ENCODE measurements around the gene LHPP. TPM values are rescaled to one million over a fixed set of nuclear protein-coding genes. Genes with fewer than 3 reads are reported as not detected.

Gene LHPP
- total RNA-seq, 1 donor from 2014 or later = 15.2 TPM

GRCh38 chr10:124508070-124508667 is 46.5 kb downstream of the LHPP start:
- H3K27ac Mint-ChIP-seq = no peak overlapping the region
- no peak for TF ChIP-seq CTCF (IDR thresholded peaks at IDR 0.05; ENCODE audit: unreplicated experiment)
- no peaks in the 10 kb centered on the region for H3K4me1 Mint-ChIP-seq (ENCODE audit: low read depth)
- H3K4me3 Mint-ChIP-seq (ENCODE audit: low read depth) = no peak overlapping the region
- DNase-seq (ENCODE audit: low spot score, unreplicated experiment) = no peak
- H3K9me3 Mint-ChIP-seq (ENCODE audit: low read depth) = no peaks in the 10 kb centered on the region
- H3K36me3 Mint-ChIP-seq (ENCODE audit: insufficient read depth) = peaks cover 2% of the 10 kb centered on the region
- no peaks in the 10 kb centered on the region for H3K27me3 Mint-ChIP-seq

GRCh38 chr10:124508907-124509454 is 47.4 kb downstream of the LHPP start:
- TF ChIP-seq CTCF (IDR thresholded peaks at IDR 0.05; ENCODE audit: unreplicated experiment) = no peak
- Mint-ChIP-seq H3K4me3 (ENCODE audit: low read depth) (no peak overlapping the region), H3K36me3 (ENCODE audit: insufficient read depth) (peaks cover 2% of the 10 kb centered on the region), H3K9me3 (ENCODE audit: low read depth) (no peaks in the 10 kb centered on the region), H3K27ac (no peak overlapping the region), H3K4me1 (ENCODE audit: low read depth) (no peaks in the 10 kb centered on the region), H3K27me3 (peaks cover 2% of the 10 kb centered on the region)
- no peak for DNase-seq (ENCODE audit: low spot score, unreplicated experiment)

DNA sequence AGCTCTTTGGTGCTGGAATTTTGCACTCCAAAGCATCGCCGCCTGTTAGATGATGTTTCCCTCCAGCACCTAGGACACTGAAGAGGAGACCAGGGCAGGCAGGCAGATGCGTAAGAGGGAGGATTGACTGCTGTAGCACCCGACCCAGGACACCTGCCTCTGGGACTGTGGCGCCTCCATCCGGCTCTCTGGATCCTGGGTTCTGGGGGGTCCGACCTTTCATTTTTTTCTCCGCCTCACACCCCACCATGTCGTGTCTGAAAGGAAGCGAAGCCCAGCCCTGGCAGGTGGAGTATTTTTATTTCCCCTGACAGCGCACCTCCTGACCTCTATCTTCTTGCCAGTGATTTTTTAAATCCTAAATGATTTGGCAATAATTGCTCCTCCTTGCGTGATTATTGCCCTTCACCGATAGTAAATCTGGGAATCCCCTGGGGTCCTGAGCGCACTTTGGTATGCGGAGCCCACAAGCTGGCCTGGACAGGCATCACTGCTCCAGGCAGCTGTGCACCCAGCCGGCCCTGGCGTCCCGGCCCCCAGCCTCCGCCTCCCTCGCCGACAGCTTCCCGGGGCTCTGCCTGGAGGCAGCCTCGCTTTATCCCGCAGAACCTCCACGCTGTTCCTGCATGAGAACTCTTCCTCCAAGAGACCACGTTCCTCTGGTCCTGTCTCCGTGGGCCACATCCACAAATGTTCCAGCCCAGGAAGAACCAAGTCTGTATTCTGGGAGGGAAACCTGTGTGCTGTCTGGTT is 48.4 kb downstream of the LHPP start:
- H3K27me3 Mint-ChIP-seq = peaks cover 10% of the 10 kb centered on the region
- H3K4me1 Mint-ChIP-seq (ENCODE audit: low read depth) = no peaks in the 10 kb centered on the region
- H3K36me3 Mint-ChIP-seq (ENCODE audit: insufficient read depth) = peaks cover 2% of the 10 kb centered on the region
- no peak overlapping the region for H3K4me3 Mint-ChIP-seq (ENCODE audit: low read depth)
- DNase-seq (ENCODE audit: low spot score, unreplicated experiment) = no peak
- H3K9me3 Mint-ChIP-seq (ENCODE audit: low read depth) = no peaks in the 10 kb centered on the region
- H3K27ac Mint-ChIP-seq = no peak overlapping the region
- TF ChIP-seq CTCF (IDR thresholded peaks at IDR 0.05; ENCODE audit: unreplicated experiment) = no peak

DNA sequence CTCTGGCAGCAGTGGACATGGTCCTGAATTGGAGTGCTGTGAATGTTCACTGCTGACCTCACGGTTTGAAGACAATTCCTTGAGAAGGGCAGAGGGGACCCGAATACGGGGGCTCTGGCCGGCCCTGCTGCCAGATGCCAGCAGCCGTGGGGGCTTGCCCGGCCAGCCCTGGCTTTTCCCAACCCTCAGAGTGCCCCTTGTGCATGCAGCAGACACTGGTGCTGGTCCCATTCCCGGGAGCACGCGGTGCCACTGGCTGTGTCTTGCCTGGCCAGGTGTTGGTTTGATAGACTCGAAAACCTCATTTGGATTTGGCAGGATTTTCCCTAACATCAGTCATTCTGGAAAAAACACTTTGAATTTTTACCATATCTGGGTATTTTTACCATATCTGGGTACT is 49.1 kb downstream of the LHPP start:
- Mint-ChIP-seq H3K4me1 (ENCODE audit: low read depth) (no peaks in the 10 kb centered on the region), H3K4me3 (ENCODE audit: low read depth) (no peak overlapping the region), H3K9me3 (ENCODE audit: low read depth) (no peaks in the 10 kb centered on the region), H3K27me3 (peaks cover 17% of the 10 kb centered on the region), H3K36me3 (ENCODE audit: insufficient read depth) (peaks cover 2% of the 10 kb centered on the region), H3K27ac (no peak overlapping the region)
- DNase-seq (ENCODE audit: low spot score, unreplicated experiment) = no peak
- TF ChIP-seq CTCF (IDR thresholded peaks at IDR 0.05; ENCODE audit: unreplicated experiment) = no peak

- TF ChIP-seq CTCF (IDR thresholded peaks at IDR 0.05; ENCODE audit: unreplicated experiment) = no peak
- H3K4me3 Mint-ChIP-seq (ENCODE audit: low read depth) = no peak overlapping the region
- no peak overlapping the region for H3K27ac Mint-ChIP-seq
- H3K36me3 Mint-ChIP-seq (ENCODE audit: insufficient read depth) = peaks cover 2% of the 10 kb centered on the region
- peaks cover 23% of the 10 kb centered on the region for H3K27me3 Mint-ChIP-seq
- no peaks in the 10 kb centered on the region for H3K9me3 Mint-ChIP-seq (ENCODE audit: low read depth)
- peaks cover 2% of the 10 kb centered on the region for H3K4me1 Mint-ChIP-seq (ENCODE audit: low read depth)
- no peak for DNase-seq (ENCODE audit: low spot score, unreplicated experiment)
Observed at GRCh38 chr10:124511205-124512039, 49.8 kb downstream of the LHPP start.

Data from progenitor cell of endocrine pancreas (in vitro differentiated cells).